H9 (cell line): Measurements from ENCODE around the gene GRAMD1B. TPM values are rescaled to one million over a fixed set of nuclear protein-coding genes. Genes with fewer than 3 reads are reported as not detected.

ENCODE experiments used
- DNase-seq: peaks from one replicate; pipeline ENCODE4 v3.0.0-alpha.2; 2017
- H2AFZ ChIP-seq: one replicate; pipeline ENCODE4 v1.6.1; 2013; ENCODE audit warnings: mild to moderate bottlenecking, low read length, control low read depth, moderate library complexity
- H2AK5ac ChIP-seq: 2 replicates; pipeline ENCODE4 v1.6.1; 2013; ENCODE audit warnings: low read length, control low read depth, mixed read lengths; ENCODE audit not compliant: insufficient read length
- H2BK120ac ChIP-seq: one replicate; pipeline ENCODE4 v1.6.1; 2013; ENCODE audit warnings: low read depth, mild to moderate bottlenecking, low read length, control low read depth, inconsistent platforms; ENCODE audit not compliant: poor library complexity, severe bottlenecking
- H2BK12ac ChIP-seq: 2 replicates; pipeline ENCODE4 v1.6.1; 2013; ENCODE audit warnings: low read length, control low read depth, mixed read lengths, low read depth; ENCODE audit not compliant: insufficient read length
- H2BK15ac ChIP-seq: 2 replicates; pipeline ENCODE4 v1.6.1; 2013; ENCODE audit warnings: low read depth, low read length, control low read depth
- H2BK20ac ChIP-seq: one replicate; pipeline ENCODE4 v1.6.1; 2013; ENCODE audit warnings: low read depth, mild to moderate bottlenecking, low read length, control low read depth, inconsistent platforms; ENCODE audit not compliant: poor library complexity, severe bottlenecking
- H2BK5ac ChIP-seq: 2 replicates; pipeline ENCODE4 v1.6.1; 2013; ENCODE audit warnings: low read length, control low read depth, mixed read lengths; ENCODE audit not compliant: insufficient read length
- H3K14ac ChIP-seq: 2 replicates; pipeline ENCODE4 v1.6.1; 2013; ENCODE audit warnings: low read length, control low read depth; ENCODE audit not compliant: insufficient read depth
- H3K18ac ChIP-seq: 2 replicates; pipeline ENCODE4 v1.6.1; 2013; ENCODE audit warnings: low read depth, mild to moderate bottlenecking, mixed read lengths, low read length, control low read depth; ENCODE audit not compliant: insufficient read length
- H3K23ac ChIP-seq: 2 replicates; pipeline ENCODE4 v1.6.1; 2013; ENCODE audit warnings: low read length, control low read depth, mixed read lengths, low read depth; ENCODE audit not compliant: insufficient read length
- H3K23me2 ChIP-seq: 2 replicates; pipeline ENCODE4 v1.6.1; 2013; ENCODE audit warnings: low read depth, mild to moderate bottlenecking, mixed read lengths, low read length, control low read depth; ENCODE audit not compliant: insufficient read length, poor library complexity, severe bottlenecking
- H3K27ac ChIP-seq: 2 replicates; pipeline ENCODE4 v1.5.1; 2013; ENCODE audit warnings: low read length, control low read depth, mixed read lengths, low read depth; ENCODE audit not compliant: insufficient read length
- H3K27me3 ChIP-seq: 2 replicates; pipeline ENCODE4 v1.6.1; 2013; ENCODE audit warnings: low read length, control low read depth, inconsistent platforms; ENCODE audit not compliant: insufficient read depth
- H3K4ac ChIP-seq: 2 replicates; pipeline ENCODE4 v1.6.1; 2013; ENCODE audit warnings: low read depth, mild to moderate bottlenecking, control low read depth, inconsistent platforms, low read length, moderate library complexity
- H3K4me1 ChIP-seq: 2 replicates; pipeline ENCODE4 v1.6.1; 2013; ENCODE audit warnings: low read length, control low read depth, inconsistent platforms; ENCODE audit not compliant: insufficient read depth
- H3K4me2 ChIP-seq: 2 replicates; pipeline ENCODE4 v1.6.1; 2013; ENCODE audit warnings: low read length, control low read depth, mixed read lengths; ENCODE audit not compliant: insufficient read length, insufficient read depth
- H3K56ac ChIP-seq: 2 replicates; pipeline ENCODE4 v1.6.1; 2013; ENCODE audit warnings: low read depth, mild to moderate bottlenecking, mixed read lengths, low read length, control low read depth; ENCODE audit not compliant: insufficient read length
- H3K79me1 ChIP-seq: 2 replicates; pipeline ENCODE4 v1.6.1; 2013; ENCODE audit warnings: low read depth, mild to moderate bottlenecking, moderate library complexity, low read length, control low read depth, inconsistent platforms; ENCODE audit not compliant: insufficient read depth, poor library complexity, severe bottlenecking
- H3K79me2 ChIP-seq: 2 replicates; pipeline ENCODE4 v1.6.1; 2013; ENCODE audit warnings: low read length, control low read depth, inconsistent platforms; ENCODE audit not compliant: insufficient read depth
- H3K9ac ChIP-seq: 2 replicates; pipeline ENCODE4 v1.6.1; 2013; ENCODE audit warnings: low read length, control low read depth, mixed read lengths; ENCODE audit not compliant: insufficient read length; ENCODE audit errors: extremely low read depth
- H3K9me3 ChIP-seq: one replicate; pipeline ENCODE4 v1.6.1; 2013; ENCODE audit warnings: low read depth, low read length, inconsistent platforms; ENCODE audit not compliant: control insufficient read depth
- H3T11ph ChIP-seq: one replicate; pipeline ENCODE4 v1.6.1; 2013; ENCODE audit warnings: mild to moderate bottlenecking, low read length, control low read depth, inconsistent platforms
- H4K20me1 ChIP-seq: one replicate; pipeline ENCODE4 v1.6.1; 2013; ENCODE audit not compliant: control insufficient read depth, insufficient read length, insufficient read depth
- H4K5ac ChIP-seq: 2 replicates; pipeline ENCODE4 v1.6.1; 2013; ENCODE audit warnings: low read depth, mild to moderate bottlenecking, mixed read lengths, low read length, control low read depth; ENCODE audit not compliant: insufficient read length
- H4K8ac ChIP-seq: replicated peaks from 2 replicates; pipeline ENCODE4 v1.6.1; 2013; ENCODE audit warnings: low read length, control low read depth, mixed read lengths, low read depth; ENCODE audit not compliant: insufficient read length
- H4K91ac ChIP-seq: 2 replicates; pipeline ENCODE4 v1.6.1; 2013; ENCODE audit warnings: low read depth, mild to moderate bottlenecking, moderate library complexity, mixed read lengths, low read length, control low read depth; ENCODE audit not compliant: insufficient read length
- H3K27ac Mint-ChIP-seq, 3 experiments: 2 replicates in 2 of 3; 3 replicates in 1 of 3; pipeline ENCODE4 v1.8.0; 2020 to 2021; ENCODE audit warnings: mixed read lengths in 3 of 3, mild to moderate bottlenecking in 1 of 3, moderate library complexity in 1 of 3
- H3K27me3 Mint-ChIP-seq: 2 replicates; pipeline ENCODE4 v1.8.0; 2021; ENCODE audit warnings: low read depth, mild to moderate bottlenecking, moderate library complexity, mixed read lengths
- H3K36me3 Mint-ChIP-seq, 3 experiments: 2 replicates in 2 of 3; 3 replicates in 1 of 3; pipeline ENCODE4 v1.8.0; 2020 to 2021; ENCODE audit warnings: low read depth in 3 of 3, mixed read lengths in 3 of 3; ENCODE audit not compliant: insufficient read depth in 1 of 3
- H3K4me1 Mint-ChIP-seq, 2 experiments: 2 replicates each; pipeline ENCODE4 v1.8.0; 2020; ENCODE audit warnings: mixed read lengths in 2 of 2
- H3K4me3 Mint-ChIP-seq, 2 experiments: 2 replicates in 1 of 2; 3 replicates in 1 of 2; pipeline ENCODE4 v1.8.0; 2020 to 2021; ENCODE audit warnings: mild to moderate bottlenecking in 2 of 2, mixed read lengths in 2 of 2, moderate library complexity in 1 of 2
- H3K9me3 Mint-ChIP-seq, 2 experiments: 2 replicates in 1 of 2; 3 replicates in 1 of 2; pipeline ENCODE4 v1.8.0; 2020; ENCODE audit warnings: mild to moderate bottlenecking in 2 of 2, mixed read lengths in 2 of 2, moderate library complexity in 1 of 2
- CTCF ChIP-seq: fragments of 200-600 bp; sonication (generic); conservative IDR thresholded peaks from 3 replicates; pipeline ENCODE4 v1.8.0; 2021; ENCODE audit warnings: antibody characterized with exemption, mild to moderate bottlenecking
- WGBS: extraction: QIAGEN DNeasy Blood & Tissue Kit; methylation state at CpG from one replicate; pipeline ENCODE4 v1.1.7; 2013; ENCODE audit warnings: missing lambda C conversion rate, low lambda C conversion rate, mixed read lengths; ENCODE audit not compliant: insufficient read length; ENCODE audit errors: extremely low coverage; 5-methylcytosine and 5-hydroxymethylcytosine counted together
- total RNA-seq: library from RNA; stranded (reverse); gene quantifications from 2 replicates; pipeline ENCODE4 v1.2.1, GENCODE V29; 2021

GRAMD1B gene
- total RNA-seq, 1 experiment from 2014 or later, result 25.9 TPM

GRCh38 chr11:123569393-123569792 is 139.3 kb downstream of the GRAMD1B start:
- Mint-ChIP-seq H3K4me1 (peaks cover 53 to 59% of the 10 kb centered on the region in 2 experiments), H3K27me3 (no peaks in the 10 kb centered on the region), H3K4me3 (no peak overlapping the region), H3K9me3 (no peaks in the 10 kb centered on the region), H3K36me3 (no peaks in the 10 kb centered on the region), H3K27ac (peak overlapping the region in 1 of 3 experiments; percentile 29; a peak in 1 of 7 replicates)
- Histone ChIP-seq H2BK120ac (no peak overlapping the region), H3K23me2 (no peaks in the 10 kb centered on the region), H3K4ac (no peak overlapping the region), H3K23ac (no peak overlapping the region), H2AFZ (no peak overlapping the region), H4K91ac (no peak overlapping the region), H3K4me2 (no peak overlapping the region), H4K20me1 (no peaks in the 10 kb centered on the region), H3T11ph (no peak overlapping the region), H2BK5ac (no peak overlapping the region), H3K14ac (no peak overlapping the region), H3K18ac (no peak overlapping the region), H2BK12ac (no peak overlapping the region), H4K5ac (no peak overlapping the region), H3K79me2 (no peaks in the 10 kb centered on the region), H3K79me1 (no peaks in the 10 kb centered on the region), H3K27me3 (no peaks in the 10 kb centered on the region), H3K4me1 (peaks cover 8% of the 10 kb centered on the region; the same call in 1 of the 2 replicates), H4K8ac (no peak overlapping the region), H2AK5ac (no peak overlapping the region), H2BK20ac (no peak overlapping the region), H3K56ac (no peak overlapping the region), H3K9ac (no peak overlapping the region), H3K9me3 (no peaks in the 10 kb centered on the region), H2BK15ac (no peak overlapping the region), H3K27ac (no peak overlapping the region)
- DNase-seq, result no peak
- WGBS, result no CpG with 5 or more reads among the region's 5 CpGs
- no peak for TF ChIP-seq CTCF
